NOMO-1 (cell line): Measurements from ENCODE around the gene TMEM79.

ENCODE experiments used
- DNase-seq, 2 experiments: peaks; one replicate each; lab custom pipeline; 2025; ENCODE audit not compliant: unreplicated experiment in 2 of 2; lab: John Stamatoyannopoulos, UW

TMEM79 gene

DNA sequence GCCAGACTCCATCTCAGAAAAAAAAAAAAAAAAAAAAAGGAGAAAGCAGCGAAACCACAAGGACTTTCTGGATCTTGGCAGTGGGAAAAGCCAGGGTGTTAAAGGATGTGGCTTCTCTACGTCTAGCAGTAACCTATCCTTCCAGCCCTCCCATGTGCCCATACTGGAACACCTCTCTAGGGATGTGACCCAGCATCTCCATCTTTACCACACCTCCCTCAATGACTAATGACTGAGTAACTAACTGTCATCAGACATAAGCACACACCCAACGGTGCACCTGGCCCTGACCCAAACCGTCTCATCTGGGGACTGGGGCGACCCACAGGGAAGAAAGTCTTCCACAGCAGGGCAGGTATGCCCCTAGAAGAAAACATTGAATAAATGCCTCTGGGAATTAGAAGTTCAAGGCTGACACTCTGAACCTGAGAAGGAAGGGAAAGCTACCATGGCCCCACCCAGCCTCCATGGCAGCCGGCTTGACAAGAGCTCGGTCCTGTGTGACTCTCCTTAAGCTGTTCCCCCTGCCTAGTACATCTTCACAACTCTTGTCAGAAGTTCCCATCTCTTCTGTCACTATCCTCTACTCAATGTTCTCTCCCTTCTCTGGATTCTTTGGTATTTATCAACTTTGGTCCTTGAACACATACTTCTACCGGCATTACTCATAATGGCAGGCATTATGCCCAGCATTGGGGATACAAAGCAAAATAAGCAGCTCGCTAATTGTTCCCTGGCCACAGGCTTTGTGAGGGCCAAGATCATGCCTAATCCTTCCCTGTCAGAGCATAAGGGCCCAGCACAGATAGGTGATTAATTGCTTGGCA lies 21.5 kb upstream of the TMEM79 start:
- no peak for DNase-seq

DNA sequence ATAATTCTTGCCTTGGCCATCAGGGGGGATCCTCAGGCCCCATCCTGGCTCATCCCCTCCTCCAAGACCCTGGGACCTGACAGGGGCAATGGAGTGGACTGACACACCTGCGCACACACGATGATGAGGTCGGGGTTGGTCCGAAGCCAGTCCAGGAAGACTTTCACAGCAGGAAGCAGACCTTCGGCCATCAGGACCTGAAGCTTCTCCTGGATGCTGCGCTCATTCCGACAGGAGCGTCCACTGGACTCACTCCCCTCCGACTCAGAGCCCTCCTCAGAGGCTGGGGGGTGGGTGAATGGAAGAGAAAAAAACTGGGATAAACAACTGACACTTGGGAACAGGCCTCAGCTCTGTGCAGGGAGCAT lies 20.9 kb upstream of the TMEM79 start:
- DNase-seq = no peak

DNA sequence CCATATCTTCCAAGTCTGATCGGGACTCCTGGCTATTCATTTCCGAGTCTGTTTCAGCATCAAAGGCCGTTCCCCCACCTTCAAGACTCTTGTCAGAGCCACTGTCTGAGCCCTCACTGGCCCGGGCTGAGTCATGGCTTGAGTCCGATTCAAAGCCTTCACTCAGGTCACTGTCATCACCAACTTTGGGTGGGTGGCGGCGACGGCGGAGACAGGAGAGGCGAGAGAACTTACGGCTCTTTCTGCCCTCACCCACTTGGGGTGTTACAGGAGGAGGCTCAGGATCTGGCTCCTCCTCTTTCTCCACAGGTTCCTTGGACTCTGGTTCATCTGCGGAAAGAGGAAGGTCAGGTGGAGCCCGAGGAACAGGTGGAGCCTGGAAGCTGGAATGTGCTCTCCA lies 18.1 kb upstream of the TMEM79 start:
- DNase-seq = no peak

DNA sequence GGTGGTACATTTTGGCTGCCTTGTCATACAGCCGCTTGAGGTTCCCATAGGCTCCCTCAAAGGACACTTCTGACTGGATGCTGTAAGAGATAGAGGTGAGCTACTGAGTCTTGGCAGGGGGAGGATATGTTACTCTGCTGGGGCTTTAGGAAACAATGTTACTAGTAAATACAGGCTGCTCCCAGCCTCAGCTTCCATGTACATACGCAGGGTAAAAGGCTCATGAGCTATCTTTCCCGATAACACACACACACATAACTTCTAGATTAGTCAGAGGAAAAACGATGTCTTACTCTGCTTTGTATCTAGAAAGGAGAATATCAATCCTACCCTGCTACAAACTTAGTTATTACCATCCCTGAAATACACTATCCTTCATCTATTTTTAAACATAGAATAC lies 15.8 kb upstream of the TMEM79 start:
- no peak for DNase-seq

DNA sequence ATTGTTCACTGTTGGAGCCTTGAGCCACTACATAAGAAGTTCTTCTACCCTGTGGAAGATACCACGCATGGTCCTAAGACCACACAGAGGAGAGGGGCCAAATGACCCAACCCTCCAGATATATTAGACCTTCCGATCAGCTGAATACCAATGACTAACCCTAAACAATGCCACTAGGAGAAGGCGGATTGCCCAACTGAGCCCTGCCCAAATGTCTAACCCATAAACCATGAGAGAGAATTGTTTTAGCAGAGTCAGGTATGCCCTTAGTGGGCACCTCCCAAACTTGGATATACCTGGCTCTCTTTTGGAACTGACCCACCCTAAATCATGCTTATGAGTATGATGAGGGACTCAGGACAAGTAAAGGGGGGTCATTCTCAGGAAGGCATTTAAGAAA lies 13.8 kb upstream of the TMEM79 start:
- DNase-seq = no peak

DNA sequence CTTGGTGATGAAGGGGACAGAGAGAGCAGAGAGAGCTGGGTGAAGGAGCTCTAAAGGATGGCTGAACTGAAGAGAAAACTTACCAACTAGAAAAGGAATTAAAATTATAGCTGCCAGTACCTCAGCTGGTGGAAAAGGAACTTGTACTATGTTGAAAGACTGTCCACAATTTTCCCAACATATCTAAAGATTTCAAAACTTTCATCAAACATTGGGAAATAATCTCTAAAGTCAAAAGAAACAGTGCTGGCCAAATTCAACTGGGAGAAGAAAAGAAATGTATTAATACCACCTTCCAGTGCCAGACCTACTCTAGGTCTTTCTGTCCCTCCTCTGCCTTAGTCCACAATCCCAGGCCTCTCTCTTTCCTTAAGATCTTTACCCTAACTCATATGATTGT lies 7.6 kb upstream of the TMEM79 start:
- peak; percentile 51 to 72 for DNase-seq

DNA sequence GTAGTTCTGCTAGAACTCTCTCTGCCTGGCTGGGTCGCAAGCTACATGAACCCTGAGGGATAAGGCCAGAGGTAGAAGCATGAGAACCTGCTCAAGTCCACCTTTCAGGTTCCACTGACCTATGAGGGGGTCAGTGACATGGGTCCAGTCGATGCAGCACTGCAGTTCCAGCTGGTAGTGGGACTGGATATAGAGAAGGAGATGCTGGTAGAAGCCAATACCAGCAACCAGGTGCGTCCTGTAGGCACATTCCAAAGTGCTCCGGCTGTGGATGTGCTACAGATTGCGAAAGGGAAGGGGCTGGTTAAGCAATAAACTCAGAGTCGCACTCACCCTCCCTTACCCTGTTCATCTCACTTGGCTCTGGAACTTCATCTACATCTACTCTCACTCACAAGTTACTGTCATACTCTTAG lies 7.2 kb upstream of the TMEM79 start:
- peak; percentile 34 to 41 for DNase-seq

DNA sequence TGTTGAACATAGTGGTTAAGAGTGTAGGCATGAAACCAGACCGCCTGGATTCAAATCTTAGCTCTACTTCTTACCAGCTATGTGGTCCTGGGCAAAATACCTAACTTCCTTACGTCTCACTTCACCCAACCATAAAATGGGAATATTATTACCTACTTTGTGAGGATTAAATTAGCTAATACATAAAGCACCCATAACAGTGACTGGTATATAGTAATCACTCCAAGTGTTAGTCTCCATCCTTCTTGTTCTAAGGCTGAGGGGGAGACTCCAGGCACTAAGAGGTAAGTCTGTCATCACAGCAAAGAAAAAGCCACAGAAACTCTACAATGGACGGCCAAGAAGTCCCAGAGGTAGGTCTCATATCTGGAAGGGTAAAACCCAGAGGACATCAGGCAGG lies 4.3 kb upstream of the TMEM79 start:
- no peak for DNase-seq

DNA sequence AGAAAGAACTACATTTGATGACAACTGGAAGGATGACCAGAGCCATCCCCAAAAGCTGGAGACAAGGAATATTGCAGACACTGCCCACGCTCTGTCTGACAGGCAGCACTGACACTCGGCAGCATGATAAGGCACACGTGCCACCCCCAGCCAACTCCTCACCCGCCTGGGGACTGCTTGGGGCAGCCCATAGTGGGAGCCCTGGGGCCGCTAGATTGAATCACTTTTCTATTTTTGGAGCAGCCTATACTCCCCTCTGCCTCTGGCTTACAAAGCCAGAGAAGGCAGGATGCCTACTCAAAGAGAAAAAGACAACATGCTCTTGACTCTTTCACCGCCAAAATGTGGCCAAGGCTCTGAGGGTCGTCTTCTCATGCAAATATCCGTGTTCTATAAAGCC lies 2.8 kb upstream of the TMEM79 start:
- peak; percentile 26 to 28 for DNase-seq

DNA sequence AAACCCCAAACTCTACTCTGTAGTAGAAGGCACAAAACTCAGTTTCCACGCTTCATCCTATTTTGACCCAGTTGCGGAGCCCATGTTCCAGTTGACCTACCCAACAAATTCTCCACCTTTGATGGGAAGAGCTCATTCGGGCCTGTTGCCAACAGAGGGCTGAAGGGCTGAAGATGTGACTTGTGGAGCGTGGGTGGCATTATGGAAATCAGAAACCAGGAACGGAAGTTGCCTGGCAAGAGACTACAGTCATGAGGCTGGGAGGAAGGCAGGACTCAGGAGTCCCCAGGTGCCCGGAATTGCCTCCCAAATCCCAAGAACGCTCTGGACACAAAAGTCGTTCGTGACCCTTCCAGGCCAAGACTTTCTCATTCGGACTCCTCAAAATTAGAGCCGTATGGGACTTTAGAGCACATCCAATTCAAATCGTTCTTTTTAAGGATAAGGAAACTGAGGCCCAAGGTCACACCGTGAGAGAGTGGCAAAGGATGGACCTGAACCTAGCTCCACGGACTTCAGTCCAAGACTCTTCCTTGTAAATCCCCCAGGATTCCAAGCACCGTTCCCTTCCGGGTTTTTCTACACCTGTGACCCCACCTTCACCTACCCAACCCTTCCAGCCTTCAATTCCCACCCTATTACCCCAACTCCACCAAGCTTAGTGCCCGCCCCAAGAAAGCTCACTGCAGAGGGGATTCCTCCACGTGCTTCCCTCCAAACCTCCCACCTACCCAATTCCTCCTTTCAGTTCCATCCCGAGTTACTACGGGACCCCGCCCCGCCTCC lies 2.2 kb upstream of the TMEM79 start:
- DNase-seq = no peak

DNA sequence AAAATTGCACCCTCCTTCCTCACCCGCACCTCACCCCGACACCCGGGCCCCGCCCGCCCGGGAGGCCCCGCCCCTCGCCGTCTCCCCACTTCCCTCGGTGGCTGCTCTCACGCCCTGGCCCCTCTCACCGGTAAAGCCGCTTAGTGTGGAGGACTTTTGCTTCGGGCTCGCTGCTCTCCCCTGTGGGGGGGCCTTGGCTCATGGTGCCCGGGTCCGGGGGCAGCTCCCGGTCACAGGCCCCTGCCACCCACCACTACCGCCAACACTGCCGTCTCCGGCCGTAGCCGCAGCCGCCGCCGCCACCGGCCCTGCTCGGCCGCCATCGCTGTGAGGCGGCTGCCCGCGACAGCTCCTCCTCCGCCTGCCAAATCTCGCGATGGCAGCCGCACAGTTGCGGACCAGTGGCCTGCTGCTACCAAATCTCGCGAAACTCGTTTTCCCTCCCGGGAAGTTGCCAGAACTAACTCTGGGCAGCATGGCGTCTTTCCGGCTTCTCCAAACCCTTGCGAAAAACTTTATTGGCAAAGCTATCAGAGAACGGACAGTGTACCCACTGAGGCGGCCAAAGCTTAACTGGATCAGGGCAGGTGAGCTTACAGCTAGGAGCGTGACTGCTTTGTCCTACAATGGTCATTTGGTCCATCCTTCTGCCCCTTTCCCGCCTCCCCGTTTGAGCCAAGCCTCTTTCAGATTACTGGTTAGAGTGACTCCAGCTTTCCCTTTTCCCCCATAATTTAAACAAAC lies 1.5 kb upstream of the TMEM79 start, which contains the start of gene SMG5:
TSS of gene SMG5 (minus strand) at position 347 of the 744 bp plus-strand sequence. CDS start at position 202, 145 bp downstream.
- peak; percentile 95 to 98 for DNase-seq

DNA sequence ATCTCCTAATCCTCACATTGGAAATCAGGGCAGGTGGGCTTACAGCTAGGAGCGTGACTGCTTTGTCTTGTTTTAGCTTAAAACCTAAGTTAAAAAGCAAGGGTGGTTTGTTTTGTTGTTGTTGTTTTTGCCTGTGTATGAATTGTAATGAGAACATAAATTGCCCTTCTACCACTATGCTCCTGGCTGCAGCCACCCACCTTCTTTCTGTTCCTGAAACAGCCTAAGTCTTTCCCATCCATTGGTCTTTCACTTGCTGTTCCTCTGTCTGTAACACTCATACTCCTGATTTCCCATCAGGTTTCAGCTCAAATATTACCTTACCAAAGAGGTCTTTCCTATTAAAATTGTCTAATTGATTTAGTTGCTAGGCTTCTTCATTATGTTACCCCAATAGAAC lies 604 bp upstream of the TMEM79 start:
- DNase-seq = no peak

DNA sequence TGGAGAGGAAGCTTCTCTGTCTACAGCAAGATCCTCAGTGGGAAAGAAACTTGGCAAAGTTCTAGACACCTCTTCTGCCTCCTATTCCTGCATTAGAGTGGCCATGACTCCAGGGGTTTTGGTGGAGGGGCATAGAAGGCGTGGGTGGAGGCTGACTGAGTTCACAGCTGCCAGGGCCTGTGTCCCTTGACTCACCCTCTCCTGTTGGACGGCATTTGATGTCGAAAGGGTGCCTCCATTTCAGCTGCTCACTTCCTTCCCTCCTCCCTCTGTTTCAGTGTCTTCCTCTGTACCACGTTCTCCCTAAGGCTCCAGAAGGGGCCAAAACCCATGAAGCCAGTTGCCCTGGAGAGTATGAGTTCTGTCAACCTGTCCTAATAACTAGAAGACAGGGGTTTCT lies 632 bp downstream of the TMEM79 start:
- no peak for DNase-seq

DNA sequence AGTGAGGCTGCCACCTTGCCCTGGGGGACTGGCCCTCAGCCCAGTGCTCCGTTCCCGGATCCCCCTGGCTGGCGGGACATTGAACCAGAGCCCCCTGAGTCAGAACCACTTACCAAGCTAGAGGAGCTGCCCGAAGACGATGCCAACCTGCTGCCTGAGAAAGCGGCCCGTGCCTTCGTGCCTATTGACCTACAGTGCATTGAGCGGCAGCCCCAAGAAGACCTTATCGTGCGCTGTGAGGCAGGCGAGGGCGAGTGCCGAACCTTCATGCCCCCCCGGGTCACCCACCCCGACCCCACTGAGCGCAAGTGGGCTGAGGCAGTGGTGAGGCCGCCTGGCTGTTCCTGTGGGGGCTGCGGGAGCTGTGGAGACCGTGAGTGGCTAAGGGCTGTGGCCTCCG lies 1.3 kb downstream of the TMEM79 start:
- no peak for DNase-seq

DNA sequence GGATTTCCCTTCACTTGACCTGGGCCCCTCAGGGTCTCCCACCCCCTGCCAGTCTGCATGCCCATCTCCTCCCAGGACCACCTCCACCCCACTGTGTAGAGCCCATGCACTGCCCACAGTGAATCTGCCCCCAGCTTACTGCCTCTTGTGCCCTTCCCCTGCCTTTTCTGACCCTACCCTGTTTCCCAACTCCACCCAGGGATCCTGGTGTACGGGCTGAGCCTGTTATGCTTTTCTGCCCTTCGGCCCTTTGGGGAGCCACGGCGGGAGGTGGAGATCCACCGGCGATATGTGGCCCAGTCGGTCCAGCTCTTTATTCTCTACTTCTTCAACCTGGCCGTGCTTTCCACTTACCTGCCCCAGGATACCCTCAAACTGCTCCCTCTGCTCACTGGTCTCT lies 1.9 kb downstream of the TMEM79 start:
- no peak for DNase-seq

DNA sequence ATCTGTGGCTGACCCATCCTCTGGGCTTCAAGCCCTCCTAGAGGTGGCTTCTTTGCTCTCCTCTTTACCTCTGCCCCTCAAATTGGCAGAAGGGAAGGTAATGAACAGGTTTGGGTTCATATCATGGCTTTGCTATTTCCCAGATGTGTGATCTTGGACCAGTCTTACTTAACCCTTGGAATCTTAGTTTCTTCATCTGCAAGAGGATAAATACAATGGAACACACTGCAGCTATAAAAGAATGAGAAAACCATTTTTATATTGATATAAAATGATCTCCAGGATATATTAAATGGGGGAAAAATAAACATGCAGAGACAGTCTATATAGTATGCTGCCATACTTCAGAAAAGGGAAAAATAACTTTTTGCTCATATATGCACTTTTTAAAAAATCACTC lies 5.7 kb downstream of the TMEM79 start:
- DNase-seq = no peak

DNA sequence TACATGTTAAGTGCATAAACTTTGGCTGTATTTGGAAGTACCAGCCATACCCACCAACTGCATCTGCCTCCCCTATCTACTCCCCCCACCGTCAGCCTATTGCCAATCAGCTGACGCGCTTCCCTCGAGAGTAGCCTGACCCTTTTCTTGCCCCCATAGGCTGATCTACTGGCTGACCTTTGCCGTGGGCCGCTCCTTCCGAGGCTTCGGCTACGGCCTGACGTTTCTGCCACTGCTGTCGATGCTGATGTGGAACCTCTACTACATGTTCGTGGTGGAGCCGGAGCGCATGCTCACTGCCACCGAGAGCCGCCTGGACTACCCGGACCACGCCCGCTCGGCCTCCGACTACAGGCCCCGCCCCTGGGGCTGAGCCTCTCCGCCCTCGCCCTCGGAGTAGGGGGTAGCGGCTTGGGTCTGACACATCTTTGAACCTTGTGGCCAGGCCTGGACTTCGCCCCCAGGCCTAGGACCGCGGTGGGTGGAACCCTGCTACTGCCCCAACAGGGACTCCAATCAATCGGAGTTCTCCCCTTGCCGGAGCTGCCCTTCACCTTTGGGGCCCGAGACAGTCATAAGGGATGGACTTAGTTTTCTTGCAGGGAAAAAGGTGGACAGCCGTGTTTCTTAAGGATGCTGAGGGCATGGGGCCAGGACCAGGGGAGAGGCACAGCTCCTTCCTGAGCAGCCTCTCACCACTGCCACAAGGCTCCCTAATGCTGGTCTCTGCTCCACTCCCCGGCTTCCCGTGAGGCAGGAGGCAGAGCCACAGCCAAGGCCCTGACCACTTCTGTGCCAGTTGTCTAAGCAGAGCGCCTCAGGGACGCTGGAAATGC lies 7.3 kb downstream of the TMEM79 start:
- DNase-seq = no peak

DNA sequence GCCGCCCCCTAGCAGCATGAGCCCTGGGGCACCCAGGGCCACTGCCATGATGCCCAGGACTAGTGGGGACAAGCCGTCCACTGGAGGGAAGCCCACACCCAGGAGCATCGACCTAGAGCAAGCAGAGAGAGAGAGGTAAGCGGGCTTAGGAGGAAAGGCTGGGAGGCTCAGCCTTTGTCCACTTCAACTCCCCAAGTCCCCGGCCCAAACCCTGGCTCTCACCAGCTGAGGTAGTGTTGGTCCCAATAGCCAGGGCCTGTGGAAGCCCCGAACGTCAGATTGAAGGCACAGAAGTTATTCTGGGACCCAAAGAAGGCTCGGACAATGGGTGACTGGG lies 8.9 kb downstream of the TMEM79 start:
- DNase-seq = no peak

DNA sequence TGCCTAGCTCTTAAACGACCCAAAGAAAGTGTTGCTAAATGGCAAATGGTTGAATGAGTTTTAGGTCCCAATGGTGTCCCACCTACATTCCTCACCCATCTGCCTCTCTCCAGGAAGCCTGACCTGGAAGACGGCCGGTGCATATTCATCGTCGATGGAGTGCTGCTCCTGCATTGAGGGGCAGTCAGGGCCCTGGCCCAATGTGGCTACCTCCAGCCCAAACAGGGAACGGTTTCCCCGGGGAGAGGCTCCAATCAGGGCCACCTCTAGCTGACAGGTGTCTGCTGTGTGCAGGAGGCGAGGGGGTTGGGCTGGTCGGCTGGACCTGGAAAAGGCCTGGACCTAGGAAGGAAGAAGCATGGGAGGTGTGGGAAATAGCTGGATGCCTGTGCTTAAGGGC lies 9.8 kb downstream of the TMEM79 start:
- DNase-seq = no peak

DNA sequence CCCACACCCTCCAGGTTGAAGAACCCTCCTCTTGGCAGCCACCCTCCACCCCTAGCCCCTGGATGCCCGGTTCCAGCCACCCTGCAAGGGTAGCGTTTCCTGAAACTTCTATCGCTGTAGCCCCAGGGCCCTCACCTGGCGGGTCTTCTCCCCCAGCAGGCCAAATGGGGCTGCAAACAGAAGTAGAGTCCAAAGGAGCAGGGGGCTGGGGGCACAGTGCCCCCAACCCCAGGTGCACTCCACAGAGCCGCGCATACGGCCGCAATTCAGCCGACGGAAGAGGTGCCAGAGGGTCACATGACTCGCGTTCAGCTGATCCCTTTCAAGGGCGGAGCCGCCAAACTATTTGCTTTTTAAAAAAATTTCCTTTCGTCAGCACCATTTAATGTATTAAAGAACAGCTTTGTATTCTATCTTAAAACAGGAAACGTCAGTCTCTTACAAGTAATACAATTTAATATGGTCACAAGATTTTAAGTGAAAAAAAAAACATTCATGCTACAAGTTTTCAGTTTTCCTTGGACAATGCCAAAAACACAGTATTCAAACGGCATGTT lies 11.3 kb downstream of the TMEM79 start, which contains the start of gene GLMP:
TSS of gene GLMP (minus strand) at position 289 of the 557 bp plus-strand sequence. CDS start at position 255, 34 bp downstream.
- DNase-seq = peak; percentile 24 to 65
